Stimulated activated CD8-positive, alpha-beta memory T cell treated with anti-CD3 and anti-CD28 coated beads, Interleukin-4, amount 100 ng/mL, for 4 hours (primary cell): ENCODE measurements around the gene KLF8.
"Not testable (repeated sequence)": the region's sequence is repeated elsewhere in the genome, so short reads cannot be mapped to it uniquely, and the experiment has no call there.

Source experiments
- DNase-seq, 2 donors: peaks; one replicate each; pipeline ENCODE4 v3.0.0-alpha.2; 2020; ENCODE audit warnings: low read depth in 2 of 2, low spot score in 1 of 2

The KLF8 gene

DNA sequence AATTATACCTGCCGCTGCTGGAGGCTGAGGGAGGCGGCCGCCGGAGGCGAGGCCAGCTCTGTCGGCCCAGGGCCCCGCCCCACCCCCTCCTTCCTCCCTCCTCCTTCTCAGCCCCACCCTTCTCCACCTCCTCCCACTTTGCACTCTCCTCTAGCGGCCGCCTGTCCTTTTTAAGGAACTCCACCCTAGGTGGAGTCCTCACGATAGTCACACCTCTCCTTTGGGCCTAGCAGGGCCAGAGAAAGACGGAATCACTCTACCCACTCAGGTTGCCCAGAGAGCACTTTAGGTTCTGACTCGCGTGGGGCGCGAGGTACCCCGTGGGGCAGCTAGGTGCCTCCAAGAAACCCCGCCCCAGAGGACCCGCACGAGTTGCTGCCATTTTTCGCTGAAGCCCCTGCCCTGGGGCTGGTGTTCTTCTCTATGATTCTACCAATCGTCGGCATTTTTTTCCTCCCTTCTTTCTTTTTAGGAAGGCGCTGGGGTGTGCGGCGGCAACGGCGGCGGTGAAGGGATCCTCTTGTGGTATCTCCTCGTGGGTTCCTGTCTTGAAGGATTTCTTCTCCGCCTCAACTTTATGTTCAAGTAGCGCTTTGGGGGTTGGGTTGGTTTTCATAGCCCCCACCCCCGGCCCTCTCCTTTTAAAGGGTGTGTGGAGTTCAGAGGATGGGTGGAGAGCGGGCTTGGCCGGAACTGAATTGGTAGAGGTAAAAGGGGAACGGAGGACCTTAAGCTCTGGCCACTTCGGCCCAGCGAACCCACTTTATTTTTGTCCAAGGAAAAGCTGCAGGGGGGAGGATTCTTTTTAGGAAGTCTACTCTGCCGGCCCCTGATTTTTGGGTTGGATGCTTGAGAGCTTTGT, at the start of gene KLF8:
TSS of gene KLF8 (plus strand) at position 136 of the 862 bp plus-strand sequence. CDS start 979 bp downstream, outside the sequence.
- DNase-seq = no peak

DNA sequence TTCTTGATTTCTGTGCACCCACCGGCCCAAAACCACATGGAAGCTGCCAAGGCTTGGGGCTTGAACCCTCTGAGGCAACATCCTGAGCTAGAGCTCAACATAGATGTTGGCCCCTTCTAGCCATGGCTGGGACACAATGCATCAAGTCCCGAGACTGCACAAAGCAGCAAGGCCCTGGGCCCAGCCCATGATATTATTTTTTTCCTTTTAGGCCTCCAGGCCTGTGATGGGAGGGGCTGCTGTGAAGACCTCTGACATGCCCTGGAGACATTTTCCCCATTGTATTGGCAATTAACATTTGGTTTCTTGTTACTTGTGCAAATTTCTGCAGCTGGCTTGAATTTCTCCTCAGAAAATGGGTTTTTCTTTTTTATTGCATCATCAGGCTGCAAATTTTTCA, 25.2 kb upstream of the KLF8 start:
- not testable (repeated sequence) for DNase-seq

GRCh38 chrX:56211701-56212100, 20.5 kb upstream of the KLF8 start:
- DNase-seq = no peak

GRCh38 chrX:56216332-56216731, 15.8 kb upstream of the KLF8 start:
- no peak for DNase-seq

DNA sequence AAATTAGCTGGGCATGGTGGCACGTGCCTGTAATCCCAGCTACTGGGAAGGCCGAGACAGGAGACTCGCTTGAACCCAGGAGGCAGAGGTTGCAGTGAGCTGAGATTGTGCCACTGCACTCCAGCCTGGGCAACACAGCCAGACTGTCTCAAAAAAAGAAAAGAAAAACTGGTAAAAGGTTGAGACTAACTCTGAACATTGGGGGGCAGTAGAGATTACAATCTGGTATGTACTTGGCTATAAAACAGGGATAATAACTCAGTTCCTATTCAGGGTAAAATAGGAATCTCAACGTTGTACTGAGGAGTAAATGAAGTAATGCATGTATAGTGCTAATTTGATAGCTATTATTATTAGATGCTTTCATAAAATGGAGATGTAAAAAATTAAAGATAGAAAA, 12.5 kb upstream of the KLF8 start:
- no peak for DNase-seq

GRCh38 chrX:56221101-56221500, 11.1 kb upstream of the KLF8 start:
- no peak for DNase-seq

- DNase-seq = no peak
Observed at GRCh38 chrX:56222473-56223000, 9.6 kb upstream of the KLF8 start.

DNA sequence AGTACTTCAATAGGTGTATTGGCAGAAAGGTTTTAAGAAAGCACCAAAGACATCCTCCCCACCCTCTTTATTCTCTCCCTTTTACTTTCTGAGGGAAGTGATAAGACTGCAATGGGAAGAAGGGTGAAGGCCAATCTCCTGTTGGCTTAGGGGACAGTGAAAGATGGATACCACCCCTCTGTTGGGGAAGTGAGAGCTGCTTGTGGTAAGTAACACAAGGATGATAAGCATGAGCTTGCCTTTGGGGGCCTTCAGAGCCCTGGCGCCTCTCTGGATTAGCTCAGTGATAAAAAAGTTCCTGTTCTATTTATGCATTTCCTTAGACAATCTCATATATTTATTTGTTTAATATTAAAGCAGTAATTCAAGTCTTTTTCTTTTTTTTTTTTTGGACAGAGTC, 5.2 kb upstream of the KLF8 start:
- no peak for DNase-seq

- no peak for DNase-seq
Observed at GRCh38 chrX:56228914-56229313, 3.2 kb upstream of the KLF8 start.

- no peak for DNase-seq
Observed at GRCh38 chrX:56231537-56232090, 542 bp upstream of the KLF8 start.

GRCh38 chrX:56233100-56233499, 944 bp downstream of the KLF8 start:
- DNase-seq = no peak

DNA sequence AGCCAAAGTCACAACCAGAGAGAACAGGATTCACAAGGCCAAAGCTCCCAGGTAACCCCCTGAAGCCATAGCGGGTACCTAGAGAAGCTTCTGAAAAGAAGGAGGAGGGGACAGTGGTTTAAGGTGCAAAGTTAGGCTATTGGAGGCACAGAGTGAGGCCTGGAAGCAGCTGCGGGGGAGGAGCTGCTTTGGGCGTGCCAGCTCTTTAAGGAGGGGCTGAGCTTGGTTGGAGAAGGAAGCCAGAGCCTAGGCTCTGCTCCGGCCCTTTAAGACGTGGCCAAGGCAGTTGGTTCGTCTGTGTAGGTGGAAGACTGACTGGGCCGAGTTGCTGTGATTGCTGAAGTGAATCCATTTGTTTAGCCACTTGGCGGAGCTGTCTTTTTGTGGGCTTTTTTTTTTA, 1.5 kb downstream of the KLF8 start:
- DNase-seq = no peak

- peak; percentile 8 to 10 for DNase-seq
Observed at GRCh38 chrX:56248492-56248891, 16.3 kb downstream of the KLF8 start.

DNA sequence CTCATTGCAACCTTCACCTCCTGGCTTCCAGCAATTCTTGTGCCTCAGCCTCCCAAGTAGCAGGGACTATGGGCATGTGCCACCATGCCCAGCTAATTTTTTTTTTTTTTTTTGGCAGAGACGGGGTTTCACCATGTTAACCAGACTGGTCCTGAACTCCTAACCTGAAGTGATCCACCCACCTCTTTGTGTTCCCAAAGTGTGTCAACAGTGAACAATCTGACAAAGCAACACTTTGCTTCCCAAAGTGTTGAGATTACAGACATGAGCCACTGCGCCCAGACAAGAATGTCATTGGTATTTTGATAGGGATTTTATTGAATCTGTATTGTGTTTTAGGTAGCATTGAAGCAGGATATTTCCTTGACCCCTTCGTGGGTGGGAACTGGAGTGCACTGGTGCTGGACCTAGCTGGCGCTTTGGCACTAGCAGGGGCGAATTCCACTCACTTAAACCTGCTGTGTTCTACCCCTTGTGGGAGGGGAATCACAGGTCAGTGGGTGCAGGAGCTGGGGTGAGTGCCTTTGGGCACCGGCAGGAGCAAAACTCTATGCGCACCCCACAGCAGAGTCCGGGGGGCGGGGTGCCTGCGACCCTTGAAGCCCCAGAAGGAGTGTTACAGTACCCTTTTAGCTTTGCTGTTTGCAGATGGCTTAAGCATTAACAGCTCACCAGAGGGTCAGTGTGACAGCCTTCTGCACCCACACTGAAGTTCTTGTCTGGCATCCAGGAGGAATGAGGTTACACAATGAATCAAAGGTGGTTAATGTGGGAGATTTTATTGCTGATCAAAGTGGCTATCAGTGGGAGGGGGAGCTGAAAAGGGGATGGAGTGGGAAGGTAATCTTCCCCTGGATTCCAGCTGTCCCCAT, 21.9 kb downstream of the KLF8 start:
- no peak for DNase-seq

DNA sequence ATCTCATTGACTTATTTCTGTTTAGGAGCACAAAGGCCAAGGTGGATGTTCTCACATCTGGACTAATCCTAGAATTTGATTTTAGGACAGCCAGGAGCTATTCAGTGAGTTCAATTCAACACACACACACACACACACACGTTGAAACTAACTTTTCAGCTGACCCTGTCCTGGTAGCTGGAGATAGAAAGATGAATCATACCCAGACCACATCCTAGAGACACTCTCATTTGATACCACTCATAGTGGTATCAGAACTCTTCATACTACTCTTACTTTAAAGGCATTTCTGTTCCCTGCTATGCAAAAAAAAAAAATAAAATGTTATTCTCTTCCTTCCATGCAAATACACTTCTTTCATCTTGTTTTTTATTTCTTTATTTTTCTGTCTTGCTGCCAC, 36.7 kb downstream of the KLF8 start:
- no peak for DNase-seq

DNA sequence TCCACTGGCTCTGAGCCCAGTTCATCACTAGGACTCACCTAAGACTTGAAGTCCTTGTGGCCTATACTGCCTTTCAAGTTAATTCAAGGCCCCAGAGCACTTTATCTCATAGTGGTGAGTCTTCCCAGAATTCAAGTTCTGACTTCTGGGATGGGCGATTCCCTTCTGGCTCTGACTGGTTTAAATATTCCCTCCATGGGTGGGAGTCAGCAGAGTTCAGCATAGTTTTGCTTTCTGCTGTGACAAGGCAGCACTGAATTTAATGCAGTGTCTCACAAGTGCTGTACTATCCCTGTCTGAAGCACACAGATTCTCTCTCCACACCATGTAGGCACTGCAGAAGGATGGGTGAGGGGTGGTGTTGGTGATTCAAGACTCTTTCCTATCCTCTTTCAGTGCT, 46.5 kb downstream of the KLF8 start:
- no peak for DNase-seq

- no peak for DNase-seq
Observed at GRCh38 chrX:56279863-56280262, 47.7 kb downstream of the KLF8 start.

- DNase-seq = no peak
Observed at GRCh38 chrX:56281789-56282188, 49.6 kb downstream of the KLF8 start.

GRCh38 chrX:56284269-56284668, 52.1 kb downstream of the KLF8 start:
- no peak for DNase-seq

- DNase-seq = no peak
Observed at GRCh38 chrX:56288608-56289007, 56.5 kb downstream of the KLF8 start.

- no peak for DNase-seq
Observed at GRCh38 chrX:56289449-56289848, 57.3 kb downstream of the KLF8 start.

- no peak for DNase-seq
Observed at GRCh38 chrX:56308726-56309125, 76.6 kb downstream of the KLF8 start.
